ENCODE results near the gene HOXB3. TPM values are rescaled to one million over a fixed set of nuclear protein-coding genes. Genes with fewer than 3 reads are reported as not detected.

The HOXB3 gene
- total RNA-seq, 1 experiment from 2014 or later = 151 TPM

DNA sequence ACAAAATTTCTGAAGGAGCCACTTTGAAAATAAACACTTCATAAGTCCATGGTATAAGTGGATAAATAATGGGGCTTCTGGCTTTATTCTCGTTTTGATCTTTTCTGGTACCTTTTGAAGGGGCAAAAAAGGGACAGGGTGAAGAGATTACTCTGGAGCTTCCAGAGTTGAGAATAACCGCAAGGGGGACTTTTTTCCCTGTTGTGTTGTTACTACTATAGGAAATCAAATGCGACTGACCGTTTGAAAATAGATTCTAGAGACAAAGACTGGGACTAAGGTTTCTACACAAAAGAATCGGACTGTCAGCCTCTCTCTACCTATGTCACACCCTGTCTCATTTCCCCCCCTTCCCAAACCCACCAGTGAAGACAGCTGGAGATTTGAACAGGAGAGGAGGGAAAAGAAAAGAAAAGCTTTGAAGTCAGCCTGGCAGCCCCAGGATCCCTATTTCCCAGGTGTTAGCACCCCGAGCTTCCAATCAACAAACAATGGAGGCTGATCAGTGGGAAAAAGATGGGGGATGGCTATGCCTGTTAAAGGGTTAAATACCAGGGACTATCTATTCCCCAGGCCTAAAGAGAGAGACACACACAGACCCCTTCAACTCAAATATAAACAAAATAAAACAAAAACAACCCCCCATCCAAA is 20.2 kb downstream of the HOXB3 start:
- Mint-ChIP-seq H3K36me3 (ENCODE audit: insufficient read depth, unreplicated experiment) (peaks cover 66% of the 10 kb centered on the region), H3K9me3 (ENCODE audit: low read depth, unreplicated experiment) (no peaks in the 10 kb centered on the region), H3K27ac (ENCODE audit: unreplicated experiment) (peak overlapping the region; percentile 66), H3K4me1 (ENCODE audit: low read depth, unreplicated experiment) (peaks cover 32% of the 10 kb centered on the region), H3K4me3 (ENCODE audit: low read depth, unreplicated experiment) (no peak overlapping the region), H3K27me3 (ENCODE audit: unreplicated experiment) (no peaks in the 10 kb centered on the region)
- no TSS peak for BruUV-seq (replicated peaks)
- DNase-seq = no peak
- CTCF ChIA-PET = interaction anchor here (0.5 kb wide), 1 partner anchor 218 kb away, joined by 3 read pairs; no protein-coding TSS in a partner anchor
- TF ChIP-seq, protein P1, sequence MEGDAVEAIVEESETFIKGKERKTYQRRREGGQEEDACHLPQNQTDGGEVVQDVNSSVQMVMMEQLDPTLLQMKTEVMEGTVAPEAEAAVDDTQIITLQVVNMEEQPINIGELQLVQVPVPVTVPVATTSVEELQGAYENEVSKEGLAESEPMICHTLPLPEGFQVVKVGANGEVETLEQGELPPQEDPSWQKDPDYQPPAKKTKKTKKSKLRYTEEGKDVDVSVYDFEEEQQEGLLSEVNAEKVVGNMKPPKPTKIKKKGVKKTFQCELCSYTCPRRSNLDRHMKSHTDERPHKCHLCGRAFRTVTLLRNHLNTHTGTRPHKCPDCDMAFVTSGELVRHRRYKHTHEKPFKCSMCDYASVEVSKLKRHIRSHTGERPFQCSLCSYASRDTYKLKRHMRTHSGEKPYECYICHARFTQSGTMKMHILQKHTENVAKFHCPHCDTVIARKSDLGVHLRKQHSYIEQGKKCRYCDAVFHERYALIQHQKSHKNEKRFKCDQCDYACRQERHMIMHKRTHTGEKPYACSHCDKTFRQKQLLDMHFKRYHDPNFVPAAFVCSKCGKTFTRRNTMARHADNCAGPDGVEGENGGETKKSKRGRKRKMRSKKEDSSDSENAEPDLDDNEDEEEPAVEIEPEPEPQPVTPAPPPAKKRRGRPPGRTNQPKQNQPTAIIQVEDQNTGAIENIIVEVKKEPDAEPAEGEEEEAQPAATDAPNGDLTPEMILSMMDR (IDR thresholded peaks at IDR 0.05; ENCODE audit: unreplicated experiment) = no peak
- intact Hi-C loops (cut with micrococcal nuclease; ENCODE audit: unreplicated experiment) = no loop called here

DNA sequence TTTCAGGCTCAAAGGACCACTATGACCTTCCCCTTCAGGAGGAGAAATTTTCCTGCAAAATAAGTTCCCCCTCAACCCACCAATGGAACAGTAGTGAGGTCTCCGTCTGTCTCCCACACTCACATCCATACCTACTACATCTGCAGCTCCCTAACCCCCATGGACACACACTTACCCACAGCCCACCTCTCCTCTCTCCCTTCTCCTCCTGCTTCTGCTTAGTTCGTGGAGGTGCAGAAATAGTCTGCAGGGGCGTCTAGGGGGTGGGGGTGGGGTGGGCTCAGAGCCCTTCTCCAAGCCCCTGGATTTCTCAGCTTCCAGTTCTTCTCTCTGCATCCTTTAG is 20.8 kb downstream of the HOXB3 start:
- no peaks in the 10 kb centered on the region for H3K27me3 Mint-ChIP-seq (ENCODE audit: unreplicated experiment)

DNA sequence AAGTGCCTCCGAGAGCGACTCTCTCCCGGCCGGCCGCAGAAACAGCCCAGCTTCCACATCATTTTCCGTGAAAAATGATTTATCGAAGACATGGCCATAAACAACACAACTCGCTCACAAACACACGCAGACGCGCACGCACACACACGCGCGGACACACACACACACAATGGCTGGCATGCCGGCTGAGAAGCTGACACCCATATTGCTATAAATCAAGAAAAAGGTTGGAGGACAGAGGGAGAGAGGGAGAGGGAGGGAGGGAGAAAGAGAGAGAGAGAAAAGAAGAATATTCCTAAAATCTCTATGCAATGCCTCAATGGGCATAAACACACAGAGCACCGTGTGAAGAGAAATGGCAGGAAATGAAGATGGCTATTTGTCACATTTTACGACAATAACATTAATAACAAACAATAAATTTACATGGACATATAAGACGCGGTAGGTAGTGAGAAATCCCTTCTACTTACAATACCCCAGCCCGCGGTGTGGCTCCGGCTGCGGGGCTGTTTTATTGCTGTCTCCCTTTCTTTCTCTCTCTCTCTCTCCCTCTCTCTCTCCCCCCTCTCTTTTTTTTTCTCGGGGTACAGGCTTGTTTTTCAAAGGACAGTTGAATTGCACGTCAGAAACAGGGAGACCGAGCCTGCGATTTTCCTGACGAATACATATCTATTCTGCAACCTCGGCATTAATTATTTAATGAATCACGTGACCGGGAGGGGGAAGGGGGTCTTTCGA is 21.4 kb downstream of the HOXB3 start:
- Mint-ChIP-seq H3K9me3 (ENCODE audit: low read depth, unreplicated experiment) (no peaks in the 10 kb centered on the region), H3K36me3 (ENCODE audit: insufficient read depth, unreplicated experiment) (peaks cover 64% of the 10 kb centered on the region), H3K4me1 (ENCODE audit: low read depth, unreplicated experiment) (peaks cover 22% of the 10 kb centered on the region), H3K27me3 (ENCODE audit: unreplicated experiment) (no peaks in the 10 kb centered on the region), H3K27ac (ENCODE audit: unreplicated experiment) (no peak overlapping the region), H3K4me3 (ENCODE audit: low read depth, unreplicated experiment) (no peak overlapping the region)
- TF ChIP-seq, protein P1 (IDR thresholded peaks at IDR 0.05; ENCODE audit: unreplicated experiment) = no peak
- intact Hi-C loops (cut with micrococcal nuclease; ENCODE audit: unreplicated experiment) = no loop called here
- DNase-seq = no peak
- CTCF ChIA-PET = interaction anchor here (1.6 kb wide), 1 partner anchor 22 kb away, joined by 4 read pairs; no protein-coding TSS in a partner anchor
- no TSS peak for BruUV-seq (replicated peaks)

More for the DNA sequence above, 20.8 kb downstream of the HOXB3 start:
- CTCF ChIA-PET = no interaction called here
- Mint-ChIP-seq H3K4me3 (ENCODE audit: low read depth, unreplicated experiment) (no peak overlapping the region), H3K36me3 (ENCODE audit: insufficient read depth, unreplicated experiment) (peaks cover 65% of the 10 kb centered on the region), H3K27ac (ENCODE audit: unreplicated experiment) (no peak overlapping the region), H3K4me1 (ENCODE audit: low read depth, unreplicated experiment) (peaks cover 27% of the 10 kb centered on the region), H3K9me3 (ENCODE audit: low read depth, unreplicated experiment) (no peaks in the 10 kb centered on the region)
- no TSS peak for BruUV-seq (replicated peaks)
- DNase-seq = no peak
- TF ChIP-seq, protein P1 (IDR thresholded peaks at IDR 0.05; ENCODE audit: unreplicated experiment) = no peak
- intact Hi-C loops (cut with micrococcal nuclease; ENCODE audit: unreplicated experiment) = no loop called here

DNA sequence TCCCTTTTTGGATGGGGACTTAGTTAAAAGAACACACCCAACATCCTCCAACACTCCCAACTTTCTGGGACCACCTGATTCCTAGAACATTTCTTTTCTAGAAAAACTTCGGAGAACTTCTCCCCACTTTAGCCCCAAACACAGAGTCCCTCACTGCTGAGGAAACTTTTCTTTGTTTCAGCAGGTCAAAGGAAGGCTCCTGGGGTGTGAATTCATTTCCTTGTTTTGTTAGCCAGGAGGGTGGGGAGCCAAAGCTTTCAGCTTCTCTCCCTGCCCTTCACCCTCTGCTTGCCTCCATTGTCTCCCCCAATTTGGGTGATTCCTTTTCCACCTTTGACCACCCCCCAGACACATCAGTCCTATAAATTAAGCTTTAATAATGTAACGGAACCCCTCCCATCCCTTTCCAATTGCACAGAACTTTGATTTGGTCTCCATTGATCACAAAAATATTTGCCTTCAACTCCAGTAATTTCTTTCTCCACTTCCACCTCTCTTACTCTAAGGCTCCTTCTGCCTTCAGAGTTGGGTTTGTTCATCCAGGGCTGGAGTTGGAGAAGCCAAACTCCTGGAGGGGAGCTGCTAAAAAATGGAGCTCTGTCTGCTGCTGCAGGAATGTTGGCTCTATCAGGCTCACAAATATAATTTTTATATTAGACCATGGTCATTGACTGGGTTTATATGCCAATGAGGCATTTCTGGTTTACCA is 22.2 kb downstream of the HOXB3 start:
- DNase-seq = no peak
- Mint-ChIP-seq H3K4me3 (ENCODE audit: low read depth, unreplicated experiment) (no peak overlapping the region), H3K27ac (ENCODE audit: unreplicated experiment) (no peak overlapping the region), H3K36me3 (ENCODE audit: insufficient read depth, unreplicated experiment) (peaks cover 64% of the 10 kb centered on the region), H3K27me3 (ENCODE audit: unreplicated experiment) (no peaks in the 10 kb centered on the region), H3K4me1 (ENCODE audit: low read depth, unreplicated experiment) (peaks cover 22% of the 10 kb centered on the region), H3K9me3 (ENCODE audit: low read depth, unreplicated experiment) (no peaks in the 10 kb centered on the region)
- intact Hi-C loops (cut with micrococcal nuclease; ENCODE audit: unreplicated experiment) = no loop called here
- TF ChIP-seq, protein P1 (IDR thresholded peaks at IDR 0.05; ENCODE audit: unreplicated experiment) = no peak
- no TSS peak for BruUV-seq (replicated peaks)
- CTCF ChIA-PET = interaction anchor here (0.7 to 1.6 kb wide), 3 partner anchors 21 to 47 kb away, joined by 3 to 4 read pairs (median 3); partner anchors contain the start of gene HOXB8

Measured in Calu3 (cell line).